Left forelimb (tissue), 1 donor: ENCODE data around the gene SPECC1L.
"Not testable (repeated sequence)": the region's sequence is repeated elsewhere in the genome, so short reads cannot be mapped to it uniquely, and the experiment has no call there.

Experiments
- DNase-seq: peaks from one replicate; pipeline ENCODE4 v3.0.0-alpha.2; 2018; ENCODE audit warnings: low spot score

The SPECC1L gene

DNA sequence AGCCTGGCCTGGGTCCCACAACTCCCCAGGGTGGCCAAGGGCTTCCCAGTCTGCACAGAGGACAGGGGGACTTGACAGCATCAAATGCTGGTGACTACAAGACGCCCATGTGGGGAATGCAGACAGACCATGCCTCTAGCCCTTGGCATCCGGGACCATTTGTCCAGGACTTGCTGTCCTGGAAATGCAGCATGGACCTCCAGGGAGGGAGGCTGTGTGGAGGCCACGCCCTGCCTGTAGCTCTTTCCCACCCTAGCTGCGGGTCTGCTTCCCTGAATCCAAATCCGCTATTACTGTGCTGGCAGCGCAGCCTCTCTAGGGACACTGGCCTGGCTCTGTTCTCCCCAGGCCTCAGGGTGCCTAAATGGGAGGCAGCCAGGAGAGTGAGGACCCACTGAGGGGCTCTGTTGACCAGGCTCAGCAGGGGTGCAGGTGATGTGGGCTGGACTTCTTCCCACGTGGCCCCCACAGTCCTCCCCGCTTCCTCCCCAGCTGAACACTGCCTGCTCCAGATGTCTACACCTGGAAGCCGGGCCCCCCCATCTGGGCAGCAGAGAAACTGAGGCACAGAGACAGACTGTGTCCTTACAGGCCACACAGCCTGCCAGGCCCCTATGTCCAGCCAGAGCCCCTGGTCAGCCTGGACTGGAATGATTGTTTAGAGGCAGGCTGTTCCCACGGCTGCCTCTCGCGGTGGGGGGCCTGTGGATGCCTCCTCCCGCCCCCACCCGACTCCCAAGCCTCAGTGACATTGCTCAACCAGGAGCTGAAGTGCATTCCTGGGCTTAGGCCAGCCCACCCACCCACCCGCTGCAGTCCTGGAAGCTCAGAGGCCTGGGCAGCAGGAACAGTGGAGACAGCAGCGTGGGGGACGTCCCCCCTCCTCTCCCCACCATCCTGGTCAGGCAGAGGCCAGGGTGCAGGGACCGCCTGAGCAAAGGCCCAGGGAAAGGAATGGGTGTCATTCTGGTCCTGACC lies 24.8 kb upstream of the SPECC1L start:
- not testable (repeated sequence) for DNase-seq

DNA sequence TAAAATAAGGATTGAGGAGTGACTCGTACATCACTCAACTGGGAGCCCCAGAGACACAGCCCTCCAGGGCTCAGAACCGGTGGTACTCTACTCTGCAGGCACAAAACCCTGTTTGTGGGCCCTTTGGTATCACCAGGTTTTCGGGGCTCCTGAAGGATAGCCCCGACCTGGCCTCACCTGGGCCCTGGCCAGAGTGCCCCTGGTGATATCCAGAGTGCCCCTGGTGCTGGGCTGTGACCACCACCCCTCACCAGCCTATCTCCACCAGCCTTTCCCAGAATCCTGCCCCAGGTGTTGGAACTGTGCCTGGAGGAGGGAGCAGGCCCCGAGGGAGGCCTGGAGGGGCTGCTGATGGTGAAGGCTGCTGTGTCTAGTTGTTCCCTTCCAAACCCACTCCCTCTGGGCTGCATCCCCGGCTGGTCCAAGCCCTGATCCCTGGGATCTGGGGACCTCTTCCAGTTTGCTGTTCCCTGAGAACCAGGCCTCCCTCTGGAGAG lies 23.6 kb upstream of the SPECC1L start:
- DNase-seq = no peak

DNA sequence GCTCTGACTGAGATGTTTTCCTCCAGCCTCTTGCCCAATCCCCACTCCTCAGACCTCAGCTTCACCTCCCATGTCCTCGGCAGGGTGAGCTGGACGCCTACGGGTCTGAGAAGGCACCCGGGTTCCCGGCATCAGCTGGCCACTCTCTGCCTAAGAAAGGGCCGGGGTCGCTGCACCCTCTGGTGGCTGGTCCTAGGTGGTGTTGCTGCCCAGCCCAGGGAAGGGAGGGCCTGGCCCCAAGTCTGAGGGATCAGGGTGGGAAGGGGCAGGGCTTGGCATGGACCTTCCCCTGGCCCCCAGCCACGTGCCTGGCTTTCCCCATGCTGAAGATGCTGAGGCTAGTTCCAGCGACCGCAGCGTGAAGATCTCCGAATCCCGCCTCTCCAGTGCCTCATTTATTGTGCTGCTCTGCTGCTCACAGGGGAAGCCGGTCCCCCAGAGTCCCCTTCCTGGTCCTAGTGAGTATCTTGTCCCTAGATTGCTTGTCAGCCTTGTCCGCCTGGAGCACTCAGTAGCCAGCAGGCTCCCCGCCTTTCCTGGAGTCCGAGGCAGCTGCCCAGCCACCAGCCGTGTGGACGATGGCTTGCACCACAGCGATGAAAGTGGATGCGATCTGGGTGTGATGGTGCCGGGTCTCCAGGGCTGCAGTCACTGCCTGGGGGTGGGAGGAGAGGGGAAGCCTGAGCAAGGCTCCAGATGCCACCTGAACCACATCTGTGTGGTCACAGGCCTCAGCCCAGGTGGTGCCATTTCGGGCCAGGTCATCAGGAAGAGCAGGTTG lies 22.9 kb upstream of the SPECC1L start:
- DNase-seq = peak; percentile 90

DNA sequence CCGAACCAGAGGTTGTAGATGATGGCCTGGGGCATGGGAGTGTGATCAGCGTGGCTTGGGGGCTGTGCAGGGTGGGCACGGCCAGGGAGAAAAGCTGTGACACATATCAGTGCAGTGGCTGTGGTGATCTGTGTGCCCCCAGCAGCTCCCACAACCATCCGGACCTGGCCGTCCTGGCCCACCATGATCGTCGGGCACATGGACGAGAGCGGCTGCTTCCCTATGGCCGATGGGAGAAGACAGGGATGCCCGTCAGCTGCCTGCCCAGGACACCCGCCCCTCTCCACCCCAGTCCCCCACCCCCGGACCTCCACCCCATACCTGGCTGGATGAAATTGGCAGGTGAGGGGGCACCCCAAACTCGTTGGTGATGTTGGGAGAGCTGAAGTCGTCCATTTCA lies 22.0 kb upstream of the SPECC1L start:
- DNase-seq = peak; percentile 2

DNA sequence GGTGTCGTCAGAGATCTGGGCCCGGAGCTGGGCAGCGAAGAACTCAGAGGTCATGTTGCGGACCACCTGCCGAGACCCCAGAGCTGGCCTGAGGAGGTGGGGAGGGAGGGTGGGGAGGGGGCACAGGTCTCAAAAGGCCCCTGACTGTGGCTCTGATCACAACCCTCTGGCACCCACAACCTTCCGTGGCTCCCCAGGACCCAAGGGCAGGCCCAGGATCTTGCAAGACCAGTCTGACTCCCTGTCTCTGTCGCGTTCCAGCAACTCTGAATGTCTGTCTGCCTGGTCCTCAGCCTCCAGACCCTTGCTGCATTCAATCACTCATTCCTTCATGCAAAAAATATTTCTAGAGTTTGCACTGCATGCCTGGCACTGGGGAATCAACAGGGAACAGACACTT lies 21.2 kb upstream of the SPECC1L start:
- not testable (repeated sequence) for DNase-seq

DNA sequence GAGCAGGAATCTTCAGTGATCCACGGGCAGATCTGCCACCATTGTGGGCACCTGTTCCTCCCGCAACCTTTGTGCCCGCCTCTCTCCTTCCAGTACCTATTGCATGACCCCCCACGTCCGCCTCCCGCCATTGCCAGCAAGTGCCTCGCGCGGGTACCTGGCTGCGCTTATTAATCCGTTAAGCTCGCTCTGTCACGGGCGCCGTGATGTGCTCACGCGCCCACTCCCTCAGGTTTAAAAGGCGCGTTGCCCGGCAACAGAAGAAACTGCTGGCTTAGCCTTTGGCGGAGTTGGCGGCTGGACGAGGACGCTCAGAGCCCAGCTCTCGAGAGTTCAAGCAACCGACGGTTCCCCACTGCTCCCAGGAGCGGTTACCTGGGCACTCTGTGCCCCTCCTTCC lies 19.3 kb upstream of the SPECC1L start:
- DNase-seq = not testable (repeated sequence)

DNA sequence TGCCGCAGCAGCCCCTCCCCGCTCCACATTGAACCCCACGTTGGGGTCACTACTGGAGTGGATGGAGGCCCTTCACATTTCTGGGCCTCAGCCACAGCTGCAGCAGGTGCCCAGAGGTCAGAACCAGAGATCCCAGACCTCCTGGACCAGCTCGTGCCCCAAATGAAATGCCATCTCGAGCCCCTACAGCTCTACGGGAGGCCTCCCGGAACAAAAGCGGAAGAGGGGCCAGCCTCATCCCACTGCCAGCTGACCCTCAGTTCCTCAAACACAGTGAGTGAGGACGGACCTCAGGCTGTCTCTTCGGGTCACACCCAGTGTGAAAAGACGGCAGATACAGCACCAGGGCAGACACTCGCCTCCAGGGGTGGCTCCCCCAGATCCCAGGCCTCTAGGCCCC lies 17.5 kb upstream of the SPECC1L start:
- not testable (repeated sequence) for DNase-seq

DNA sequence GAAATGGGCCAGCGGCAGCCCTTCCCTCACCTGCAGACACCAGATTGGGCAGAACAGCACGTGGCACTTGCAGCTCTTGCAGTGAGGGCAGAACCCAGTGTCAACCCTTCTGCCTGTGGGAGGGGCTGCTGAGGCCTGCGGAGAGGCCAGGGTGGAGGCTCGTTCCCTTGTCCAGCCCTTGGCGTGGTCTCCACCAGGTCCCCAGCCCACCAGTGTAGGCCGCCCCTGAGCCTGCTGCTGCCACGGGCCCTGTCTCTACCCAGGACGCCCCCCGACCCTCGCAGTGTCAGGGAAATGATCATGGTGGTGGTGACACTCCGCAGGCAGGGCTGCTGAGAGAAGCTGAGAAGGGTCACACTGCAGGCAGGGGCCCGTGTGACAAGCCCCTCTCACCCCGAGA lies 14.5 kb upstream of the SPECC1L start:
- not testable (repeated sequence) for DNase-seq

DNA sequence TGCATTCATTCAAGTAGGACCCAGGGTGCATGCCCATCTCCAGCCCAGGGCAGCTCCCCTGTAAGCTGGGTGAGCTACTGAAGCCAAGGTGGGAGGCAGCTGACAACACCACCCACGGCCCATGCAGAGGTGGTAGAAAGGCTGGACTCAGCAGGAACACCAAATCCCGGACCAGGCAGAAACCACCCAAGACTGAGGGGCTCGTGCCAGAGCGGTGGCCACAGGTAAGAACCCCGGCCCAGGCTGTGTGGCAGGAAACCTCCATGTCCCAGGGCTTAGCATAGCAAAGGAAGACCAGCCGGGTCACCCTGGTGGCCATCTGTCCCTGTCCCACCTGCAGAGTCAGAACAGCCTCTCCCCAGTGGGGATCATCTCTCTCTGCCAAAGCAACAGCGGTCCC lies 13.9 kb upstream of the SPECC1L start:
- not testable (repeated sequence) for DNase-seq

DNA sequence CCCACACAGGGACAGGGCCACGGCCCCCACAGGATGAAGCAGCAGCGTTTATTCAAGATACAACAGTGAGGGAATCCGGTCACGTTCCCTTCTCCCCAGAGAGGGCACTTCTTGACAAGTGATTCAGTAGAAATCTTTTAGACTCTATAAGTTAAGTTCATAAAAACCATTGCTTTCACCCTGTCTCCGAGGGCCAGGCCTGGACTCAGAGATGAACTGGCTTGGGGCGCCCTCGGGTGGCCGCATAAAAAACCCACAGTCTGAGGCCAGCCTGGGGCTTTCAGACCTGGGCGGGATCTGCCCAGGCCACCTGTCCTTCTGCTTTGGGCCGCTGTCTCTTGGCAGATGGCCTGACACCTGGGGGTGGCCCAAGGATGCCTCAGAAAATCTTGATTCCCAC lies 11.2 kb upstream of the SPECC1L start:
- not testable (repeated sequence) for DNase-seq

DNA sequence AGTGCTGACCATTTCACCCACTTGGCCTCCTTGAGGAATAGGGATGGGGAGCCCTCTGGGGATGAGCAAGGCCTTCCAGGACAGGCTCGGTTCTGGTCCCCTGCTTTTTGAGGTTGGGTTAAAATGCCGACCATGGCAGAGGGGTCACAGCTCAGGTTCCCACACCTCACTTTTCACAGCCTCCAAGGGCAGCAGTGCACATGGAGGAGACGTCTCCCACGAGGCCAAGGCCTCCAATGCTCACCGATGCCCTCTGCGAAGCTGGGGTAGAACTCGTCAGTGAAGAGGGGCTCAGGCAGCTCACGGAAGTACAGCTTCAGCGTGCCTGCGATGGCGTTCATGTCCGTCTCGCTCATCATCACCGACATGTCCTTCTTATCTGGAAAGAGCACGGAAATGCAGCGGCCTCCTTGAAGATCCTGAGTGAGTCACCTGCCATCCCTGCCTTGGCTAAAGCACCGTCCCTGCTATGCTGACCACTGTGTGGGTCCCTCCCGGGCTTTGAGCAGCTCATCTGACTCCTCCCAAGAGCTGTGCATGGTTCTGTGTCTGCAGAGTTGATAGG lies 8.4 kb upstream of the SPECC1L start:
- not testable (repeated sequence) for DNase-seq

DNA sequence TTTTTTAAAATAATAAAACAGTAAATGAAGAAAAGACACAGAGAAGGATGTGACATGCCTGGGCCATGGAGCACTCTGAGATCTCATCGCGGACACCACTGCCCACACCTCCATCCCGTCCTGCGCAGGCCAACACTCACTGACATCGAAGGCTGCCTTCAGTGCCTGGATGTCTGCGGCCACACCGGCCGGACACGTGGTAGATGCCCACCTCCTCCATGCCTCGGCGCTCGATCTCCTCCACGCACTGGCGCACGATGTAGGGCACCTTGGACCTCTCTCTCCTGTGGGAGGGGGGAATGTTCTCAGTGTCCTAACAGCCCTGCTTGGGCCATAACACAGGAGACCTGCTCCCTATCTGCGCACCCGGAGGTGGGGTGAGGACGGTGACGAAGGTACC lies 7.2 kb upstream of the SPECC1L start:
- not testable (repeated sequence) for DNase-seq

DNA sequence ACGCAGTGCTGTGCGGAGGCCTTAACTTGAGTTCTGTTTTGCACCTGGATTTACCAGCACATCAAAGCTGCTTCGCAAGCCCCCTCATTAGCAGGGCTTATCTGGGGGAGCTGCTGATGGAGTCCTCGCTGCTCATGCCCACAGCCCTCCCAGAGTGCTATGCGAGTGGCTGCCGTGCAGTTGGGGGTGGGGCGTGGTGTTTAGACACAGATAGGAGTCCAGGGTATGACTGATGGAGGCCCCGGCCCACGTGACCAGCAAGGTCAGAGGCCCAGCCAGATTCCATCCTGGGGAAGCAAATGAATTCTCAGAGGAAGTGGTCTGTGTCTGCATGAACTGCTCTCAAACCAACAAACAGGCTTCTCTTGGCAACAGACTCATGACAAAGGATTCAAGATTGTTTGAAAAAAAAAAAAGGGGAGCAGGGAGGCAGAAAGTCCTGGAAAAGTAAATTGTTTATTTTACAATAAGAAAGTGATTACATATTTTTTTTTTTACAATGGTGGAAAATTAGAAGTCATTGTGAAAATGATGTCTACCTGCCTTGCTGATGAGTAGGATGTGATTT lies 6.2 kb upstream of the SPECC1L start:
- DNase-seq = not testable (repeated sequence)

DNA sequence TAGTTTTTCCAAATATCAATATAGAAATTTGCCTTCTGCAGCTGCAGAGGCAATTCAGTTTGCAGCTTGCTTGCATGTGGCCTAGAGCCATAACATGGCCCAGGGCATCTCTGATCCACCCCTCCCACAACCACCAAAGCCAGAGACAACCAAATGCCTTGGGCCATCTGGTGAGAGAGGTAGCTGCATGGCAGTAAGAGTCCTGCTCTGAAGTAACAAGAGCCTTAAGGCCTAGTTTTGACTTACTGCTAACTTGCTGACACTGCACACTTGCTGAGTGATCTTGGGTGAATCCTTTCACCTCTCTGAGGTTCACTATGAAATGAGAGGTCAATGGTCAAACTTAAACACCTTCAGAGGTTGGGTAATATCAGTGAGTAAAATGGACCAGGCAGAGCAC lies 4.9 kb upstream of the SPECC1L start:
- no peak for DNase-seq

DNA sequence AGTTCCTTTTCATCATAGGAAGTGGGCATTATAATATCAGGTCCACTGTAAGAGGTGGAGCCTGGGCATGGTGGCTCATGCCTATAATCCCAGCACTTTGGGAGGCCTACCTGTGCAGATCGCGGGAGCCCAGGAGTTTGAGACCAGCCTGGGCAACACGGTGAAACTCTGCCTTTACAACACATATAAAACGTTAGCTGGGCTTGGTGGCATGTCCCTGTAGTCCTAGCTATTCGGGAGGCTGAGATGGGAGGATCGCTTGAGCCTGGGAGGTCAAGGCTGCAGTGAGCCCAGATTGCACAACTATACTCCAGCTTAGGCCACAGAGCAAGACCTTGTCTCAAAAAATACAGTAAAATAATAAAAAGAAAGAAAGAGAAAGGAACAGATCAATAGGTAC lies 4.1 kb upstream of the SPECC1L start:
- DNase-seq = not testable (repeated sequence)

DNA sequence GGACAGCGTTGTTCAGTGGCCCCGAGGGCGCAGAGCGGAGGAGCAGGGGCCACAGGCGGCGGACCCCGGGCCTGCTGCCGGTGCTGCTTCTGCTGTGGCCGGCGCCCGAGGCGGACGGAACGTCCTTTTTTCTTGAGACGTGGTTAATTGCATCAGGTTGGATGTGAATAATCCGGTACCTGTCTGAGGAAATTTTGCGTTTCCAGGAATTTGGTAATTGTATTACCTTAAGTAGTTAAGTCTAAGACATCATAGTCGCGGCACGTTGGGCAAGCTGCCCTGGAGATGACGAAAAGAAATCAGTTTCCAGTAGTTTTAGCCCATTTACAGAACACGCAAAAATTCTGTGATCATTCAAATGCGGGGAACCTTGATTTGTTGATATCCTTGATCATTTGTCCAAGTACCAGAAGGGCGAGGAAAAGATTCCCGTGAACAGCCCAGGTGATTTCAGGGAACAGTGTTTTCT lies 789 bp downstream of the SPECC1L start:
- no peak for DNase-seq

DNA sequence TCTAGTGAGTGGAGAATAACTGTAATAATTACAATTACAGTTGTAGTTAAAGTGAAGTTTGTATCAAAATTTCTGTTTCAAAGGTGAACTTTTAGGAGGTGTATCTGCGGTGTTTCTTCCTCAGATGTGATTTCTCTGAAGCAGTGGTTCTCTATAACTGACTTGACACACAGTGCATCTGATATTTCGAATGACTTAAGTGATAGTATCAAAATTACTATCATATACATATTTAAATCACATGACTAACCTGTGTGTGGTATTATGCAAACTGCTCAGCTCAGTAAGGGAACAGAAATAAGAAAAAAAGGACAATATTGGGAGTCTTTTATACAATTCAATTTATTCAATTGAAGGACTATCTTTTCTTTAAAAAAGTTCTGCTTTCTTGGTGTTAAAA lies 2.4 kb downstream of the SPECC1L start:
- not testable (repeated sequence) for DNase-seq

DNA sequence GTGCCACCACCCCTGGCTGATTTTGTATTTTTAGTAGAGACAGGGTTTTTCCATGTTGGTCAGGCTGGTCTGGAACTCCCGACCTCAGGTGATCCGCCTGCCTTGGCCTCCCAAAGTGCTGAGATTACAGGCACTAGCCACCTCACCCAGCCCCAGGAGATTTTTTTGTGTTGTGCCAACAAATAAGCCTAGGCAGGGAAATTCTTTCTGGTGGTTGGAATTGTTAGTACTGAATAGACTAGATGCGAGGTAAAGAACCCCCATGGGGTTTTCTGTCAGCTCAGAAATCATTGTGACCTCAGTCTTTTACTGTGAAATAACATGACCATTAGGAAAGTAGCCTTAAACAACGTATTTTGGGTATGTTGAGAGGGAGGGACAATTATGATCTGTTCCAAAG lies 3.3 kb downstream of the SPECC1L start:
- not testable (repeated sequence) for DNase-seq

DNA sequence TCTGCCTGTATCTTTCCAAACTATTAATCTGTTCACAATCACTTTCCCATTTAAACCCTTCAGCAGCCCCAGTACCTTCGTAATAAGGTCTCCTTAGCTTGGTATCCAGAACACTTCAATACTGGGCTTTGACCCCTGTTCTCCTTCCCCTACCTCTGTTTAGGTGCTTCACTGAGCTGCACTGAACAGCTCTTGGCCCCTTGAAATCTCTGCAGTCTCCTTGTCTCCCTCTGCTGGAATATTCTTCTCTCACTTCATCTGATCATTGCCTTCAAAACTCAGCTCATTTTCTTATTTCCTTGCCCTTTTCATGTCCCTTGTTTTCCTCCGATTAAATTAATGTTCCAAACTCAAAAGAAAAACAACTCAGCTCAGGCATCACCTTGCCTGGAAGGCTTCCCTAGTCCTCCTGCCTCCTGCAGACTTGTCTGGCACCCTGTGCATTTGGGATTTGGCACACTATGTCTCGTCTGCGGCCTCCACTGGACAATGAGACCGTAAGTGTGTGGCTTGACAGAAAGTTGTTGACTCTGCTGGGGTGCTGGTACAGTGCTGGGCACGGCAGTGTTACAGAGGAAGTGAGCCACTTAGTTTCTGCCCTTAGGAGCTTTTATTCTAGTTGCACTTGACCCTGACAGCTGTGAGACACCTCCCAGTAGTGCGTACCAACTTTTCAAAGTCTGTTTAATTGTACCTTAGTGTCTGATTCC lies 4.2 kb downstream of the SPECC1L start:
- DNase-seq = not testable (repeated sequence)

DNA sequence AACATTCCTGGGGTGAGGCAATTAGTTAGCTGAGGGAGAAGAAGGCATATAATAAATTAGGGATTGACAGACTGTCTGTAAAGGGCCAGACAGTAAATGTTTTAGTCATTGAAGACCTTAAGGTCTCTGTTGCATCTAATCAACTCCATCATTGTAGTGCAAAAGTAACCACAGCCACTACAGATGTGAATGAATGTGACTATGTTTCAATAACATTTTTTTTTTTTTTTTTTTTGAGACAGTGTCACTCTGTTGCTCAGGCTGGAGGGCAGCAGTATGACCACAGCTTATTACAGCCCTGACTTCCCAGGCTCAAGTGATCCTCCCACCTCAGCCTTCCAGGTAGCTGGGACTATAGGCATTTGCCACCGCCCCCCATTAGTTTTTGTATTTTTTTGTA lies 9.7 kb downstream of the SPECC1L start:
- not testable (repeated sequence) for DNase-seq

DNA sequence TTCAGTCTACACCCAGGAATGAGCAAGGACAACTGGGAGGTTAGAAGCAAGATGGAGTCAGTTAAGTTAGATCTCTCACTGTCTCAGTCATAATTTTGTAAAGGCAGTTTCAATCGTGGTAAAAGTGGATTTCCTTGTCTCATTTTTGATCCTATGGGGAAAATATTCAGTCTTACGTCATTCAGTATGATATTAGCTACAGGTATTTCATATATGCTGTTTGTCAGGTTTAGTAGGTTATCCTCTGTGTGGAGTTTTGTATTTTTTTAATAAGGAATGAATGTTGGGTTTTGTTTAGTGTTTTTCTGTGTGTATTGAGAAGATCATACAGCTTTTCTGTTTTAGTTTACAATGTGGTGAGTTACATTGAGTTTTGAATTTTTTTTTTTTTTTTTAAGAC lies 11.8 kb downstream of the SPECC1L start:
- DNase-seq = no peak
